Neutrophil (primary cell): ENCODE data around the gene OR51A4.

Experiments
- H3K27ac ChIP-seq: fragments of 200-600 bp; sonication (generic); 2 replicates; pipeline ENCODE4 v1.5.1; 2016; ENCODE audit warnings: mild to moderate bottlenecking, moderate library complexity
- H3K27me3 ChIP-seq: fragments of 200-600 bp; sonication (generic); 2 replicates; pipeline ENCODE4 v1.6.0; 2016; ENCODE audit warnings: mild to moderate bottlenecking
- H3K36me3 ChIP-seq: fragments of 200-600 bp; sonication (generic); 2 replicates; pipeline ENCODE4 v1.5.1; 2017
- H3K4me1 ChIP-seq, 2 experiments: fragments of 200-600 bp in 1 of 2; sonication (generic) in 1 of 2; 1 replicate in 1 of 2; 2 replicates in 1 of 2; pipeline versions ENCODE4 v1.5.1 to v1.6.1; 2013 to 2016; ENCODE audit warnings: low read depth in 1 of 2, low read length in 1 of 2, mild to moderate bottlenecking in 1 of 2, moderate library complexity in 1 of 2; ENCODE audit not compliant: control insufficient read depth in 1 of 2, insufficient read depth in 1 of 2
- H3K4me3 ChIP-seq, 2 experiments: fragments of 200-600 bp in 1 of 2; sonication (generic) in 1 of 2; 1 replicate in 1 of 2; 2 replicates in 1 of 2; pipeline ENCODE4 v1.5.1; 2013 to 2016; ENCODE audit warnings: low read depth in 1 of 2, low read length in 1 of 2, mild to moderate bottlenecking in 1 of 2, moderate library complexity in 1 of 2
- H3K9me3 ChIP-seq: fragments of 200-600 bp; sonication (generic); 2 replicates; pipeline ENCODE4 v1.5.1; 2016
- TF ChIP-seq, protein P1 (sequence below): fragments of 200-600 bp; sonication (generic); IDR thresholded peaks from 2 replicates; pipeline ENCODE4 v1.5.1; 2016; ENCODE audit warnings: antibody characterized with exemption

The OR51A4 gene

DNA sequence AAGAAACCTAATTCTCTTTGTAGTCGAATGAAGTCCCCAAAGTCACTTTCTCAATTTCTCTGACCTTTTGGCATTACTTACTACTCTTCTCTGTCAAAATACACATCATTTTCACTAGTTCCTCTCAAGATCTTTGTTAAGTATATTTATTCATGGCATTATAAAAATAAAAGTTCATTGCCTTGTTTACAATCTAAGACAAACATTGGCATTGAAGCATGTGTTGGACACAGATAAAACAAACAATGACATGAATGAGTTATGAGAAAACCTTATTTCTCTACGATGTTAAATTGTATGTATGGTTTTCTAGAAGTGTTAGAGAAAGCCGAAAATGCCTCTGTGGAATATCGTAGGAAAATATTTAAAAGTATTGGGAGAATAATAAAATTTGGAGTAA is 14.7 kb downstream of the OR51A4 start:
- Histone ChIP-seq H3K27me3 (no peaks in the 10 kb centered on the region), H3K27ac (no peak overlapping the region), H3K36me3 (no peaks in the 10 kb centered on the region), H3K9me3 (no peaks in the 10 kb centered on the region), H3K4me1 (no peaks in the 10 kb centered on the region), H3K4me3 (no peak overlapping the region)
- TF ChIP-seq, protein P1, sequence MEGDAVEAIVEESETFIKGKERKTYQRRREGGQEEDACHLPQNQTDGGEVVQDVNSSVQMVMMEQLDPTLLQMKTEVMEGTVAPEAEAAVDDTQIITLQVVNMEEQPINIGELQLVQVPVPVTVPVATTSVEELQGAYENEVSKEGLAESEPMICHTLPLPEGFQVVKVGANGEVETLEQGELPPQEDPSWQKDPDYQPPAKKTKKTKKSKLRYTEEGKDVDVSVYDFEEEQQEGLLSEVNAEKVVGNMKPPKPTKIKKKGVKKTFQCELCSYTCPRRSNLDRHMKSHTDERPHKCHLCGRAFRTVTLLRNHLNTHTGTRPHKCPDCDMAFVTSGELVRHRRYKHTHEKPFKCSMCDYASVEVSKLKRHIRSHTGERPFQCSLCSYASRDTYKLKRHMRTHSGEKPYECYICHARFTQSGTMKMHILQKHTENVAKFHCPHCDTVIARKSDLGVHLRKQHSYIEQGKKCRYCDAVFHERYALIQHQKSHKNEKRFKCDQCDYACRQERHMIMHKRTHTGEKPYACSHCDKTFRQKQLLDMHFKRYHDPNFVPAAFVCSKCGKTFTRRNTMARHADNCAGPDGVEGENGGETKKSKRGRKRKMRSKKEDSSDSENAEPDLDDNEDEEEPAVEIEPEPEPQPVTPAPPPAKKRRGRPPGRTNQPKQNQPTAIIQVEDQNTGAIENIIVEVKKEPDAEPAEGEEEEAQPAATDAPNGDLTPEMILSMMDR, result no peak

DNA sequence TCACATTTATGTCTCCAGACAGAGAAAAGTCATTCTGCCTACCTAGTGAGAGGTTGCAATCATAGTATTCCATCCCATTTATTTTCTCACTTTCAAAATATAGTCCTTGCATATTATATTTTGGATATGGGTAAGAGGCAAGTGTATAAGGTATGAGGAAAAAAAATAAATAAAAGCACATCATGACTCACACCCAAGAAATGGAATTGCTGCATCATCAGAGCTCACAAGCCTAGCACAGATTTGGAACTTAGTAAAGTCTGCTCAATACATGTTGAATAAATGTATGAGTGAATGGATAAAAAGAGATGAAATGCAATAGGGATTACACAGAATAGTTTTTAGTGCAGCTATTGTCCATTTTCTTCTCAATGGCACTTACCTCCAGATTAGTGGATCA is 20.8 kb downstream of the OR51A4 start:
- H3K27ac ChIP-seq, result no peak overlapping the region
- TF ChIP-seq, protein P1, result no peak
- H3K9me3 ChIP-seq, result no peaks in the 10 kb centered on the region
- H3K36me3 ChIP-seq, result no peaks in the 10 kb centered on the region
- no peaks in the 10 kb centered on the region for H3K4me1 ChIP-seq
- H3K27me3 ChIP-seq, result no peaks in the 10 kb centered on the region
- H3K4me3 ChIP-seq, result no peak overlapping the region

DNA sequence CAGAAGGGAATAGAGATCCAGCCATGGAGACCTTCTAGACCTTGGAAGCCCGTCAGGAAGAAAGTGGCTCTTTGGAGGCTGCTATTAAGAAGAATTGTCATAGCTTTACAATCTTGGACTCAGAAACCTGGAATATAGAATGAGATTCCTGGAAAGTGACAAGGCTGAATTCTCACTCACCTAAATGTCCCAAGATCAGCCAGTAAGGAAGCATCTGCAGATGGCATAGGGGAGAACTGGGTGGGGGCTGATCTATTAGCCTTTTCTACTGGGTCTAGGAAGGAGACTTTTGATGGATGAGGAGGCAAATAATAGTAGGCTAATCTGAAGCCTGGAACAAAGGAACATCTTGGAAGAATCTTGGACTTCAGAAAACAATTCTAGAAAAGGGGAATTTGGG is 23.2 kb downstream of the OR51A4 start, which contains the start of gene OR51G1:
Gene OR51G1 (minus strand): TSS at position 101 of the 400 bp plus-strand sequence. CDS start 0 bp downstream, at position 101.
- no peaks in the 10 kb centered on the region for H3K9me3 ChIP-seq
- no peaks in the 10 kb centered on the region for H3K4me1 ChIP-seq
- H3K36me3 ChIP-seq, result no peaks in the 10 kb centered on the region
- H3K27me3 ChIP-seq, result no peaks in the 10 kb centered on the region
- no peak within 1 kb of the TSS for H3K27ac ChIP-seq
- H3K4me3 ChIP-seq, result no peak within 1 kb of the TSS
- TF ChIP-seq, protein P1, result no peak

DNA sequence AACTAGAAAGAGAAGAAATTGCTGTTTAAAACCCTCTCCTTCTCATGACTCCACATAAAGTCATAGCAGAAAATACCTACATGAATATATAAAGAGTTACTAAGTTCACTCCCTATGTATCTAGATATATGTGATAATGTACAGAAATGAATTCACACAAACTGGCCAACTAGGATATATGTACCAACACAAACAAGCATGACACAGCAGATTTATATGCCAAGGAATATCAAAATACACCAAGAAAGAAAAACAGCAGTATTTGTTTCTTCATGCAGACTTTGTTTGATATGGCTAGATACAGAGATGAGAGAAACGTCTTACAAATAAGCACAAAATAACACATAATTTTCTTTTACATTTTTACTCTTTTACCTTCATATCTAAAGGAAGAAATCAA is 25.1 kb downstream of the OR51A4 start:
- Histone ChIP-seq H3K4me3 (no peak overlapping the region), H3K27me3 (no peaks in the 10 kb centered on the region), H3K9me3 (no peaks in the 10 kb centered on the region), H3K27ac (no peak overlapping the region), H3K4me1 (no peaks in the 10 kb centered on the region), H3K36me3 (no peaks in the 10 kb centered on the region)
- TF ChIP-seq, protein P1, result no peak

DNA sequence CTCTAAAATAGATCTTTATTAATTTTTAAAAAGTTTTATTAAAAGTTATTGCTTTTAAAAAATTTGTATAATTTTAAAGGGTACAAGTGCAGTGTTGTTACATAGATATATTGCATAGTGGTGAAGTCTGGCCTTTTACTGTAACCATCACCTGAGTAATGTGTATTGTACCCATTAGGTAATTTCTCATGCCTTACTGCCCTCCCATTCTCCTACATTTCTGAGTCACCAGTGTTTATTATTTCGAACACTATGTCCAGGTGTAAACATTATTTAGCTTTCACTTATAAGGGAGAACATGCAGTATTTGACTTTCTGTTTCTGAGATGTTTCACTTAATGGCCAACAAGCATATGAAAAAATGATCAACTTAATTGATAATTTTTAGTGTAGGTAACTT is 25.6 kb downstream of the OR51A4 start:
- Histone ChIP-seq H3K27me3 (no peaks in the 10 kb centered on the region), H3K4me3 (no peak overlapping the region), H3K36me3 (no peaks in the 10 kb centered on the region), H3K4me1 (no peaks in the 10 kb centered on the region), H3K9me3 (no peaks in the 10 kb centered on the region), H3K27ac (no peak overlapping the region)
- TF ChIP-seq, protein P1, result no peak

DNA sequence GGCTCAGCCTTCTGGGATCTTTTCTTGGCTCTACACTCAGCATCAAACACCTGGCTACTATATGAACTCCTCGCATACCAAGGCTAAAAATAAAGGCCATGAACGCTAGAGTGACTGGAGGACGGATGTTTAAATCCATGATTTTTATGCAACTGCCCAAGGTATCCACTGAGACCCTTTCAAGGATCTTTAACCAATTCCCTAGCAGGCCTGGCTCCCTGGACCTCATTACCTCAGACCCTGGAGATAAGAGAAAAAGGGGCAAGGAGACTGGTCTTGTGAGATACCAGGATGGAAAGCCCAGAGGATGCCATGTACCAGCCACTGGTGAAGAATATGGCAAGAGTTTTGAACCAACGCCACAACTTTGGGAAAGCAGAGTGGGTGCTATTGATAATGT is 28.2 kb downstream of the OR51A4 start, which contains the start of gene OR51G2:
Gene OR51G2 (minus strand): TSS at position 101 of the 400 bp plus-strand sequence. CDS start 3,687 bp downstream, outside the sequence.
- Histone ChIP-seq H3K4me3 (no peak within 1 kb of the TSS), H3K36me3 (no peaks in the 10 kb centered on the region), H3K4me1 (no peaks in the 10 kb centered on the region), H3K27me3 (no peaks in the 10 kb centered on the region), H3K27ac (no peak within 1 kb of the TSS), H3K9me3 (no peaks in the 10 kb centered on the region)
- TF ChIP-seq, protein P1, result no peak
